ENCODE measurements around the gene GPR183.
"Not testable (repeated sequence)": the region's sequence is repeated elsewhere in the genome, so short reads cannot be mapped to it uniquely, and the experiment has no call there.

DNA sequence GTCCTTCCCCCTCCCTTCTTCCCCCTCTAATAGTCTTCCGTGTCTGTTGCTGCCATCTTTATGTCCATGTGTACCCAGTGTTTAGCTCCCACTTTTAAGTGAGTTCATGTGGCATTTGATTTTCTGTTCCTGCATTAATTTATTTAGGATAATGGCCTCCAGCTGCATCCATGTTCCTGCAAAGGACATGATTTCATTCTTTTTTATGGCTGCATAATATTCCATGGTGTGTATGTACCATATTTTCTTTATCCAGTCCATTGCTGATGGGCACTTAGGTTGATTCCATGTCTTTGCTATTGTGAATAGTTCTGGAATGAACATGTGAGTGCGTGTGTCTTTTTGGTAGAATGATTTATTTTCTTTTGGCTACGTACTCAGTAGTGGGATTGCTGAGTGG is 58.0 kb downstream of the GPR183 start:
- not testable (repeated sequence) for TF ChIP-seq ZNF416, ZNF473, FEZF1, ZNF121, ZSCAN30, YY1, ZNF24, ZNF175 (tag by site-specific recombination; IDR thresholded peaks at IDR 0.05)
- TF ChIP-seq, protein P1, sequence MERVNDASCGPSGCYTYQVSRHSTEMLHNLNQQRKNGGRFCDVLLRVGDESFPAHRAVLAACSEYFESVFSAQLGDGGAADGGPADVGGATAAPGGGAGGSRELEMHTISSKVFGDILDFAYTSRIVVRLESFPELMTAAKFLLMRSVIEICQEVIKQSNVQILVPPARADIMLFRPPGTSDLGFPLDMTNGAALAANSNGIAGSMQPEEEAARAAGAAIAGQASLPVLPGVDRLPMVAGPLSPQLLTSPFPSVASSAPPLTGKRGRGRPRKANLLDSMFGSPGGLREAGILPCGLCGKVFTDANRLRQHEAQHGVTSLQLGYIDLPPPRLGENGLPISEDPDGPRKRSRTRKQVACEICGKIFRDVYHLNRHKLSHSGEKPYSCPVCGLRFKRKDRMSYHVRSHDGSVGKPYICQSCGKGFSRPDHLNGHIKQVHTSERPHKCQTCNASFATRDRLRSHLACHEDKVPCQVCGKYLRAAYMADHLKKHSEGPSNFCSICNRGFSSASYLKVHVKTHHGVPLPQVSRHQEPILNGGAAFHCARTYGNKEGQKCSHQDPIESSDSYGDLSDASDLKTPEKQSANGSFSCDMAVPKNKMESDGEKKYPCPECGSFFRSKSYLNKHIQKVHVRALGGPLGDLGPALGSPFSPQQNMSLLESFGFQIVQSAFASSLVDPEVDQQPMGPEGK (tag by site-specific recombination; IDR thresholded peaks at IDR 0.05), result not testable (repeated sequence)
- TF ChIP-seq, protein P2, sequence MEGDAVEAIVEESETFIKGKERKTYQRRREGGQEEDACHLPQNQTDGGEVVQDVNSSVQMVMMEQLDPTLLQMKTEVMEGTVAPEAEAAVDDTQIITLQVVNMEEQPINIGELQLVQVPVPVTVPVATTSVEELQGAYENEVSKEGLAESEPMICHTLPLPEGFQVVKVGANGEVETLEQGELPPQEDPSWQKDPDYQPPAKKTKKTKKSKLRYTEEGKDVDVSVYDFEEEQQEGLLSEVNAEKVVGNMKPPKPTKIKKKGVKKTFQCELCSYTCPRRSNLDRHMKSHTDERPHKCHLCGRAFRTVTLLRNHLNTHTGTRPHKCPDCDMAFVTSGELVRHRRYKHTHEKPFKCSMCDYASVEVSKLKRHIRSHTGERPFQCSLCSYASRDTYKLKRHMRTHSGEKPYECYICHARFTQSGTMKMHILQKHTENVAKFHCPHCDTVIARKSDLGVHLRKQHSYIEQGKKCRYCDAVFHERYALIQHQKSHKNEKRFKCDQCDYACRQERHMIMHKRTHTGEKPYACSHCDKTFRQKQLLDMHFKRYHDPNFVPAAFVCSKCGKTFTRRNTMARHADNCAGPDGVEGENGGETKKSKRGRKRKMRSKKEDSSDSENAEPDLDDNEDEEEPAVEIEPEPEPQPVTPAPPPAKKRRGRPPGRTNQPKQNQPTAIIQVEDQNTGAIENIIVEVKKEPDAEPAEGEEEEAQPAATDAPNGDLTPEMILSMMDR (tag by site-specific recombination; IDR thresholded peaks at IDR 0.05), result not testable (repeated sequence)
- TF ChIP-seq, protein P3, sequence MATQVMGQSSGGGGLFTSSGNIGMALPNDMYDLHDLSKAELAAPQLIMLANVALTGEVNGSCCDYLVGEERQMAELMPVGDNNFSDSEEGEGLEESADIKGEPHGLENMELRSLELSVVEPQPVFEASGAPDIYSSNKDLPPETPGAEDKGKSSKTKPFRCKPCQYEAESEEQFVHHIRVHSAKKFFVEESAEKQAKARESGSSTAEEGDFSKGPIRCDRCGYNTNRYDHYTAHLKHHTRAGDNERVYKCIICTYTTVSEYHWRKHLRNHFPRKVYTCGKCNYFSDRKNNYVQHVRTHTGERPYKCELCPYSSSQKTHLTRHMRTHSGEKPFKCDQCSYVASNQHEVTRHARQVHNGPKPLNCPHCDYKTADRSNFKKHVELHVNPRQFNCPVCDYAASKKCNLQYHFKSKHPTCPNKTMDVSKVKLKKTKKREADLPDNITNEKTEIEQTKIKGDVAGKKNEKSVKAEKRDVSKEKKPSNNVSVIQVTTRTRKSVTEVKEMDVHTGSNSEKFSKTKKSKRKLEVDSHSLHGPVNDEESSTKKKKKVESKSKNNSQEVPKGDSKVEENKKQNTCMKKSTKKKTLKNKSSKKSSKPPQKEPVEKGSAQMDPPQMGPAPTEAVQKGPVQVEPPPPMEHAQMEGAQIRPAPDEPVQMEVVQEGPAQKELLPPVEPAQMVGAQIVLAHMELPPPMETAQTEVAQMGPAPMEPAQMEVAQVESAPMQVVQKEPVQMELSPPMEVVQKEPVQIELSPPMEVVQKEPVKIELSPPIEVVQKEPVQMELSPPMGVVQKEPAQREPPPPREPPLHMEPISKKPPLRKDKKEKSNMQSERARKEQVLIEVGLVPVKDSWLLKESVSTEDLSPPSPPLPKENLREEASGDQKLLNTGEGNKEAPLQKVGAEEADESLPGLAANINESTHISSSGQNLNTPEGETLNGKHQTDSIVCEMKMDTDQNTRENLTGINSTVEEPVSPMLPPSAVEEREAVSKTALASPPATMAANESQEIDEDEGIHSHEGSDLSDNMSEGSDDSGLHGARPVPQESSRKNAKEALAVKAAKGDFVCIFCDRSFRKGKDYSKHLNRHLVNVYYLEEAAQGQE (tag by site-specific recombination; IDR thresholded peaks at IDR 0.05), result not testable (repeated sequence)
- TF ChIP-seq, protein P4, sequence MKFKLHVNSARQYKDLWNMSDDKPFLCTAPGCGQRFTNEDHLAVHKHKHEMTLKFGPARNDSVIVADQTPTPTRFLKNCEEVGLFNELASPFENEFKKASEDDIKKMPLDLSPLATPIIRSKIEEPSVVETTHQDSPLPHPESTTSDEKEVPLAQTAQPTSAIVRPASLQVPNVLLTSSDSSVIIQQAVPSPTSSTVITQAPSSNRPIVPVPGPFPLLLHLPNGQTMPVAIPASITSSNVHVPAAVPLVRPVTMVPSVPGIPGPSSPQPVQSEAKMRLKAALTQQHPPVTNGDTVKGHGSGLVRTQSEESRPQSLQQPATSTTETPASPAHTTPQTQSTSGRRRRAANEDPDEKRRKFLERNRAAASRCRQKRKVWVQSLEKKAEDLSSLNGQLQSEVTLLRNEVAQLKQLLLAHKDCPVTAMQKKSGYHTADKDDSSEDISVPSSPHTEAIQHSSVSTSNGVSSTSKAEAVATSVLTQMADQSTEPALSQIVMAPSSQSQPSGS (tag by site-specific recombination; IDR thresholded peaks at IDR 0.05; ENCODE audit: low read depth), result not testable (repeated sequence)
